H9 (cell line): Measurements from ENCODE around the gene DDX20. TPM values are rescaled to one million over a fixed set of nuclear protein-coding genes. Genes with fewer than 3 reads are reported as not detected.

Experiments used
- DNase-seq: peaks from one replicate; pipeline ENCODE4 v3.0.0-alpha.2; 2017
- H2AFZ ChIP-seq: one replicate; pipeline ENCODE4 v1.6.1; 2013; ENCODE audit warnings: mild to moderate bottlenecking, low read length, control low read depth, moderate library complexity
- H2AK5ac ChIP-seq: 2 replicates; pipeline ENCODE4 v1.6.1; 2013; ENCODE audit warnings: low read length, control low read depth, mixed read lengths; ENCODE audit not compliant: insufficient read length
- H2BK120ac ChIP-seq: one replicate; pipeline ENCODE4 v1.6.1; 2013; ENCODE audit warnings: low read depth, mild to moderate bottlenecking, low read length, control low read depth, inconsistent platforms; ENCODE audit not compliant: poor library complexity, severe bottlenecking
- H2BK12ac ChIP-seq: 2 replicates; pipeline ENCODE4 v1.6.1; 2013; ENCODE audit warnings: low read length, control low read depth, mixed read lengths, low read depth; ENCODE audit not compliant: insufficient read length
- H2BK15ac ChIP-seq: 2 replicates; pipeline ENCODE4 v1.6.1; 2013; ENCODE audit warnings: low read depth, low read length, control low read depth
- H2BK20ac ChIP-seq: one replicate; pipeline ENCODE4 v1.6.1; 2013; ENCODE audit warnings: low read depth, mild to moderate bottlenecking, low read length, control low read depth, inconsistent platforms; ENCODE audit not compliant: poor library complexity, severe bottlenecking
- H2BK5ac ChIP-seq: 2 replicates; pipeline ENCODE4 v1.6.1; 2013; ENCODE audit warnings: low read length, control low read depth, mixed read lengths; ENCODE audit not compliant: insufficient read length
- H3K14ac ChIP-seq: 2 replicates; pipeline ENCODE4 v1.6.1; 2013; ENCODE audit warnings: low read length, control low read depth; ENCODE audit not compliant: insufficient read depth
- H3K18ac ChIP-seq: 2 replicates; pipeline ENCODE4 v1.6.1; 2013; ENCODE audit warnings: low read depth, mild to moderate bottlenecking, mixed read lengths, low read length, control low read depth; ENCODE audit not compliant: insufficient read length
- H3K23ac ChIP-seq: 2 replicates; pipeline ENCODE4 v1.6.1; 2013; ENCODE audit warnings: low read length, control low read depth, mixed read lengths, low read depth; ENCODE audit not compliant: insufficient read length
- H3K23me2 ChIP-seq: 2 replicates; pipeline ENCODE4 v1.6.1; 2013; ENCODE audit warnings: low read depth, mild to moderate bottlenecking, mixed read lengths, low read length, control low read depth; ENCODE audit not compliant: insufficient read length, poor library complexity, severe bottlenecking
- H3K27ac ChIP-seq: 2 replicates; pipeline ENCODE4 v1.5.1; 2013; ENCODE audit warnings: low read length, control low read depth, mixed read lengths, low read depth; ENCODE audit not compliant: insufficient read length
- H3K27me3 ChIP-seq: 2 replicates; pipeline ENCODE4 v1.6.1; 2013; ENCODE audit warnings: low read length, control low read depth, inconsistent platforms; ENCODE audit not compliant: insufficient read depth
- H3K4ac ChIP-seq: 2 replicates; pipeline ENCODE4 v1.6.1; 2013; ENCODE audit warnings: low read depth, mild to moderate bottlenecking, control low read depth, inconsistent platforms, low read length, moderate library complexity
- H3K4me1 ChIP-seq: 2 replicates; pipeline ENCODE4 v1.6.1; 2013; ENCODE audit warnings: low read length, control low read depth, inconsistent platforms; ENCODE audit not compliant: insufficient read depth
- H3K4me2 ChIP-seq: 2 replicates; pipeline ENCODE4 v1.6.1; 2013; ENCODE audit warnings: low read length, control low read depth, mixed read lengths; ENCODE audit not compliant: insufficient read length, insufficient read depth
- H3K56ac ChIP-seq: 2 replicates; pipeline ENCODE4 v1.6.1; 2013; ENCODE audit warnings: low read depth, mild to moderate bottlenecking, mixed read lengths, low read length, control low read depth; ENCODE audit not compliant: insufficient read length
- H3K79me1 ChIP-seq: 2 replicates; pipeline ENCODE4 v1.6.1; 2013; ENCODE audit warnings: low read depth, mild to moderate bottlenecking, moderate library complexity, low read length, control low read depth, inconsistent platforms; ENCODE audit not compliant: insufficient read depth, poor library complexity, severe bottlenecking
- H3K79me2 ChIP-seq: 2 replicates; pipeline ENCODE4 v1.6.1; 2013; ENCODE audit warnings: low read length, control low read depth, inconsistent platforms; ENCODE audit not compliant: insufficient read depth
- H3K9ac ChIP-seq: 2 replicates; pipeline ENCODE4 v1.6.1; 2013; ENCODE audit warnings: low read length, control low read depth, mixed read lengths; ENCODE audit not compliant: insufficient read length; ENCODE audit errors: extremely low read depth
- H3K9me3 ChIP-seq: one replicate; pipeline ENCODE4 v1.6.1; 2013; ENCODE audit warnings: low read depth, low read length, inconsistent platforms; ENCODE audit not compliant: control insufficient read depth
- H3T11ph ChIP-seq: one replicate; pipeline ENCODE4 v1.6.1; 2013; ENCODE audit warnings: mild to moderate bottlenecking, low read length, control low read depth, inconsistent platforms
- H4K20me1 ChIP-seq: one replicate; pipeline ENCODE4 v1.6.1; 2013; ENCODE audit not compliant: control insufficient read depth, insufficient read length, insufficient read depth
- H4K5ac ChIP-seq: 2 replicates; pipeline ENCODE4 v1.6.1; 2013; ENCODE audit warnings: low read depth, mild to moderate bottlenecking, mixed read lengths, low read length, control low read depth; ENCODE audit not compliant: insufficient read length
- H4K8ac ChIP-seq: replicated peaks from 2 replicates; pipeline ENCODE4 v1.6.1; 2013; ENCODE audit warnings: low read length, control low read depth, mixed read lengths, low read depth; ENCODE audit not compliant: insufficient read length
- H4K91ac ChIP-seq: 2 replicates; pipeline ENCODE4 v1.6.1; 2013; ENCODE audit warnings: low read depth, mild to moderate bottlenecking, moderate library complexity, mixed read lengths, low read length, control low read depth; ENCODE audit not compliant: insufficient read length
- H3K27ac Mint-ChIP-seq, 3 experiments: 2 replicates in 2 of 3; 3 replicates in 1 of 3; pipeline ENCODE4 v1.8.0; 2020 to 2021; ENCODE audit warnings: mixed read lengths in 3 of 3, mild to moderate bottlenecking in 1 of 3, moderate library complexity in 1 of 3
- H3K27me3 Mint-ChIP-seq: 2 replicates; pipeline ENCODE4 v1.8.0; 2021; ENCODE audit warnings: low read depth, mild to moderate bottlenecking, moderate library complexity, mixed read lengths
- H3K36me3 Mint-ChIP-seq, 3 experiments: 2 replicates in 2 of 3; 3 replicates in 1 of 3; pipeline ENCODE4 v1.8.0; 2020 to 2021; ENCODE audit warnings: low read depth in 3 of 3, mixed read lengths in 3 of 3; ENCODE audit not compliant: insufficient read depth in 1 of 3
- H3K4me1 Mint-ChIP-seq, 2 experiments: 2 replicates each; pipeline ENCODE4 v1.8.0; 2020; ENCODE audit warnings: mixed read lengths in 2 of 2
- H3K4me3 Mint-ChIP-seq, 2 experiments: 2 replicates in 1 of 2; 3 replicates in 1 of 2; pipeline ENCODE4 v1.8.0; 2020 to 2021; ENCODE audit warnings: mild to moderate bottlenecking in 2 of 2, mixed read lengths in 2 of 2, moderate library complexity in 1 of 2
- H3K9me3 Mint-ChIP-seq, 2 experiments: 2 replicates in 1 of 2; 3 replicates in 1 of 2; pipeline ENCODE4 v1.8.0; 2020; ENCODE audit warnings: mild to moderate bottlenecking in 2 of 2, mixed read lengths in 2 of 2, moderate library complexity in 1 of 2
- total RNA-seq: library from RNA; stranded (reverse); gene quantifications from 2 replicates; pipeline ENCODE4 v1.2.1, GENCODE V29; 2021
- TF ChIP-seq, protein P1 (sequence below): fragments of 200-600 bp; sonication (generic); conservative IDR thresholded peaks from 3 replicates; pipeline ENCODE4 v1.8.0; 2021; ENCODE audit warnings: antibody characterized with exemption, mild to moderate bottlenecking

Gene DDX20
- total RNA-seq, 1 experiment from 2014 or later = 38.3 TPM

DNA sequence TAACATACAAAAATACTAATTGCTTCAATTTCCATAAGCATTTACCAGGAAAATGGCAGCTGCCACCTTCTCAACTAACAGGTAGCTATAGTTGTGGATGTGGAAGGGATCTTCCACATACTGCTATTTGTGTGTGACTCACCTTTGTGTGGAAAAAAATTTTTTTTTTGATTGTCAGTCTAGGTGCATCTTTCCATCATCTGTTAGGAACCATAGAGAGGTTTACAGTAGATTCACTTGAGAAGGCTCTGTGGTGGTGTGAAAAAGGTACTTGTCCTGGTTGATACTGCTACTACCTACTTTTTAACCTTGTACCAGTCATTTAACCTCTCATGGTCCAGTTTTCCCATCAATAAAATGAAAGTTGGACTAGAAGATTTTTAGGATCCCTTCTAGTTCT lies 12.9 kb downstream of the DDX20 start:
- Histone ChIP-seq H3K23me2 (no peaks in the 10 kb centered on the region), H4K5ac (no peak overlapping the region), H3K79me1 (no peaks in the 10 kb centered on the region), H3K9me3 (no peaks in the 10 kb centered on the region), H2BK120ac (no peak overlapping the region), H3K4me2 (no peak overlapping the region), H2BK20ac (no peak overlapping the region), H2AK5ac (no peak overlapping the region), H3K4ac (no peak overlapping the region), H2AFZ (no peak overlapping the region), H2BK15ac (no peak overlapping the region), H3K18ac (no peak overlapping the region), H3K79me2 (no peaks in the 10 kb centered on the region), H2BK12ac (no peak overlapping the region), H2BK5ac (no peak overlapping the region), H3K9ac (no peak overlapping the region), H3K4me1 (no peaks in the 10 kb centered on the region), H3T11ph (no peak overlapping the region), H4K91ac (no peak overlapping the region), H3K27ac (no peak overlapping the region), H3K14ac (no peak overlapping the region), H3K56ac (no peak overlapping the region), H3K23ac (no peak overlapping the region), H3K27me3 (no peaks in the 10 kb centered on the region; the same call in 1 of the 2 replicates), H4K8ac (no peak overlapping the region), H4K20me1 (no peaks in the 10 kb centered on the region)
- H3K36me3 Mint-ChIP-seq = peaks cover 12 to 38% (median 37%) of the 10 kb centered on the region in 3 experiments; a peak in 5 of 7 replicates
- TF ChIP-seq, protein P1, sequence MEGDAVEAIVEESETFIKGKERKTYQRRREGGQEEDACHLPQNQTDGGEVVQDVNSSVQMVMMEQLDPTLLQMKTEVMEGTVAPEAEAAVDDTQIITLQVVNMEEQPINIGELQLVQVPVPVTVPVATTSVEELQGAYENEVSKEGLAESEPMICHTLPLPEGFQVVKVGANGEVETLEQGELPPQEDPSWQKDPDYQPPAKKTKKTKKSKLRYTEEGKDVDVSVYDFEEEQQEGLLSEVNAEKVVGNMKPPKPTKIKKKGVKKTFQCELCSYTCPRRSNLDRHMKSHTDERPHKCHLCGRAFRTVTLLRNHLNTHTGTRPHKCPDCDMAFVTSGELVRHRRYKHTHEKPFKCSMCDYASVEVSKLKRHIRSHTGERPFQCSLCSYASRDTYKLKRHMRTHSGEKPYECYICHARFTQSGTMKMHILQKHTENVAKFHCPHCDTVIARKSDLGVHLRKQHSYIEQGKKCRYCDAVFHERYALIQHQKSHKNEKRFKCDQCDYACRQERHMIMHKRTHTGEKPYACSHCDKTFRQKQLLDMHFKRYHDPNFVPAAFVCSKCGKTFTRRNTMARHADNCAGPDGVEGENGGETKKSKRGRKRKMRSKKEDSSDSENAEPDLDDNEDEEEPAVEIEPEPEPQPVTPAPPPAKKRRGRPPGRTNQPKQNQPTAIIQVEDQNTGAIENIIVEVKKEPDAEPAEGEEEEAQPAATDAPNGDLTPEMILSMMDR = no peak
- no peaks in the 10 kb centered on the region for H3K9me3 Mint-ChIP-seq
- H3K4me1 Mint-ChIP-seq = no peaks in the 10 kb centered on the region
- H3K27me3 Mint-ChIP-seq = no peaks in the 10 kb centered on the region
- H3K4me3 Mint-ChIP-seq = no peak overlapping the region
- DNase-seq = no peak
- H3K27ac Mint-ChIP-seq = no peak overlapping the region
